SH-SY5Y (cell line): ENCODE results near the gene GAREM1.
A peak's percentile ranks its signal among the peaks of the same experiment; 100 is the strongest.

Source experiments
- GATA2 ChIP-seq: IDR thresholded peaks from 2 replicates; pipeline ENCODE4 v1.6.1; 2011; ENCODE audit warnings: mild to moderate bottlenecking, low read depth, low read length
- GATA3 ChIP-seq: IDR thresholded peaks from 2 replicates; pipeline ENCODE4 v1.6.1; 2011; ENCODE audit warnings: low read depth, mild to moderate bottlenecking, low read length, moderate library complexity

Gene GAREM1

DNA sequence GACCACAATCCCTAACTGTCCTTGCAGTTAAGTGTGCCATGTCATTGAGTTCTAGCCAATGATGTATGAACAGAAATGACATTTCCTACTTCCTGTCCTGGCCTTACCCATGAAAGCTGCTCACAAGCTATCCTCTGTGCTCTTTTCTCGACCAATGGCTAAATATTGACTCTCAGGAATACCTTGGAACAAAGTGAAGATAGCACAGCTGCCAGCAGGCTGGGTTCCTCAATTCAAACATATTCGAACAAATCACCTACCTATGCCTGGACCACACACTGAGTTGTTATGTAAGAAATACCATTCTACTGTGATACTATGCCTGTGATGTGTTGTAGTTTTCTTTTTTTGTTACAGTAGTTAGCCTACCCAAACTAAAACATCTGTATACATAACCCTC lies 65.1 kb downstream of the GAREM1 start:
- no peak for TF ChIP-seq GATA3
- no peak for TF ChIP-seq GATA2

DNA sequence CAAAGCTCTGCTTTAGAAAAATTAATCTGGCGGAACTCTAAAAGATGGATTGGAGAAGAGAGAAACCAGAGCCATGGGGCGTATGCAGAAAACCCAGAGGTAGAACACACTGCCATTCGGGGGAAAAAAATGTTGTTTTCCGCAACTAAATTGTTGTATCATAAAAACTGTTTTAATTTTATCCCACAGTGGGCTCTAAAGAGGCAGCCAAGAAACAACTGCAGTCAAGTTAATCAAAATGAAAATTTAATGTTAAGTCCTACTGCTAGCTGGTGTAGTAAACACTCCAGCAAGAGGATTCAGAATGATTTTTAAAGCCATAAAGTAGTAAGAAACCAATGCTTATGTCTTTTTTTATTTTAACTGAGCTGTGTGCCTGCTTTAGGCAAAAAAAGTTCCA lies 69.1 kb downstream of the GAREM1 start:
- TF ChIP-seq GATA3 (no peak), GATA2 (no peak)

- TF ChIP-seq GATA2 (no peak), GATA3 (no peak)
Measured at GRCh38 chr18:32393407-32393806, 77.3 kb downstream of the GAREM1 start.

- TF ChIP-seq GATA3: no peak
- no peak for TF ChIP-seq GATA2
Measured at GRCh38 chr18:32391126-32391525, 79.6 kb downstream of the GAREM1 start.

DNA sequence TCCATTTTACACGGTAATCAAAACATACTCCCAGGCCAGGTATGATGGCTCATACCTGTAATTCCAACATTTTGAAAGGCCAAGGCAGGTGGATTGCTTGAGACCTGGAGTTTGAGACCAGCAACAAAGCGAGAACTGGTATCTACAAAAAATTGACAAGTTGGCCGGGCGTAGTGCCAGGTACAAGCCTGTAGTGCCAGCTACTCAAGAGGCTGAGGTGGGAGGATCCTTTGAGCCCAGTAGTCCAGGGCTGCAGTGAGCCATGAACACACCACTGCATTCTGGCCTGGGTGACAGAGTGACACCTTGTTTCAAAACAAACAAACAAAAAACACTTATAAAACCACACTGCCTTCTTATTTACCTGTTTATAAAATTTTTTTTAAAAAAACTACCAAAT lies 80.8 kb downstream of the GAREM1 start:
- no peak for TF ChIP-seq GATA3
- no peak for TF ChIP-seq GATA2

GRCh38 chr18:32389191-32389590 lies 81.5 kb downstream of the GAREM1 start:
- no peak for TF ChIP-seq GATA2
- no peak for TF ChIP-seq GATA3

DNA sequence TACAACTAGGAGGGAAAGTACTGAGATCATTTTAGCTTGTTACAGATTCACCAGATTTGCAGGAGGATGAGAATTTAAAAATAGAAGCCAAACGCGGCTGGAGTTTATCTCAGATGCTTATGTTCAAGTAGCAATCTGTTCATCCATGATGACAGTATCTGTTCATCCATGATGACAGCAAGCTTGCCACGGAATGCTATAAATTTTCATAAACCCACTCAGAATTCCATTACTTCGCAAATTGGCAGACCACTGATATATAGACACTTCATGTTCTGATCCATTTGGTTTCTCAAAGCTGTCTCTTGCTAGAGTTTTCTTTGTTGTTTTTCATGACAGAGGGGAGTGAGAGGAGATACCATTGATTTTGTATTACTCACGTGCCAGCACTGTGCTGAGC lies 84.2 kb downstream of the GAREM1 start:
- no peak for TF ChIP-seq GATA3
- peak; percentile 65; the same call in 1 of the 2 replicates for TF ChIP-seq GATA2

GRCh38 chr18:32383050-32383819 lies 87.4 kb downstream of the GAREM1 start:
- TF ChIP-seq GATA2: no peak
- no peak for TF ChIP-seq GATA3

- no peak for TF ChIP-seq GATA2
- no peak for TF ChIP-seq GATA3
Measured at GRCh38 chr18:32381761-32382160, 88.9 kb downstream of the GAREM1 start.

DNA sequence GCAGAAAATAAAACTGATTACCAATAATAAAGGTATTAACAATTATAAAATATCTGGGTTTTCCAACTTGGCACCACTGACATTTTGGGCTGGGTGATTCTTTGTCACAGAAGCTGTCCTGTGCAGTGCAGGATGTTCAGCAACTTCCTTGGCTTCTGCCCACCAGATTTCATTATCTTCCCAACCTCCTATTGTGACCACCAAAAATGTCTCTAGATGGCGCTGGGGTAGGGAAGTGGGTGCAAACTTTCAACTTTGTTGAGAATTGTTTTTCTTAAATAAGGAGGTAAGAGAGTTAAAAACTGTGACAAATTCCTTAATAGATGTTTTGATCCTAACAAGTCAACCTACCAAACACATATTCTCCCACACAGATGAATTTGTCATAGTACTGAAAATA lies 90.1 kb downstream of the GAREM1 start:
- no peak for TF ChIP-seq GATA3
- no peak for TF ChIP-seq GATA2

DNA sequence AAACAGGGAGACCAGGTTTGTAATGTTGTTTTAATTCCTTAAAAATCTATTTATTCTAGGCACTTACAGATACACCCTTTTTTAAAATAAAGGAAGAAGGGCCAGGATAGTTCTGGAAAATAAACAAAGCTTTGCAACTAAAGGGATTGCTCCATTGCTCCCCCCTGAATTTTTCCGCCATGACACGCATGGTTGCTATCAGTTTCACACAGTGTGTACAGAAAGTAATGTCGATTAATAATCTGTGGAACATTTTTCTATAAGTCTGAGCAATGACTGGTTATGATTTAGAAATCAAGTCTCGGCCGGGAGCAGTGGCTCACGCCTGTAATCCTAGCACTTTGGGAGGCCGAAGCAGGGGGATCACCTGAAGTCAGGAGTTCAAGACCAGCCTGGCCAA lies 90.8 kb downstream of the GAREM1 start:
- TF ChIP-seq GATA2 (no peak), GATA3 (no peak)

DNA sequence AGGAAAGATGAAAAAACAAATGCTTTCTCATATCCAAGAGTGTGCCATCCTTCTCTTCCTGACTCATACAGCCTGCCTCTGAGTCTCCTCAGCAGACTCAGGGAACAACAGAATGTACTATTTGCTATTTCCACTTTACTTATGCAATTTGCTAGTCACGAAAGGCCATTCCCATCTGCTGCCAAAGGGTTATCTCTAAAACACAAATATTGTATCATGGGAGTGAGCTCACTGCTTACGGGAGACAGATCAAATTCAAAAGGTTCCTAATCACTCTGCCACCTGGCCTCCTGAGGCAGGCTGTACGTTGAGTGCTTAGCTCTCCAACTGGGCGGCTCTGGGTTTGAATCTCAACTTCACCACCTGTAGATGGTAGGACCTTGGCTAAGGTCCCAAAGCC lies 92.0 kb downstream of the GAREM1 start:
- no peak for TF ChIP-seq GATA2
- no peak for TF ChIP-seq GATA3

DNA sequence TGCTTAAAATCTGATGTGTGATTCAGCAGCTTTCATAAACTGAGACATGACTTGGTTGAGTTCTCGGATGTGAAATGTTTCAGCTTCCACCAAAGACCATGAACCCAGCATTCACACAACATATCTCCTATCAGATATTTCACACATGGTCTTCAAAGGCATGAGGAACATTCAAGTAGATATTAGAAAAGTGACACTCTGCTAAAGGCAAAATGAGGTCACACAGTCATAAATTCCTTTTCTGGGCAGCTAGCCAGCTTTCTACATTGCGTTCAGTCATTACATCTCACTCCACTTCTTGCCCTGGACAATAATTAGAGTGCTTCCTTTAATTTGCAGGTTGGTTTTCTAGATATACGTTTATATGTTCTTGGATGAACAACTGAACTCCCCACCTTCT lies 96.7 kb downstream of the GAREM1 start:
- no peak for TF ChIP-seq GATA2
- TF ChIP-seq GATA3: no peak

- TF ChIP-seq GATA3 (no peak), GATA2 (no peak)
Measured at GRCh38 chr18:32373505-32373904, 97.2 kb downstream of the GAREM1 start.

DNA sequence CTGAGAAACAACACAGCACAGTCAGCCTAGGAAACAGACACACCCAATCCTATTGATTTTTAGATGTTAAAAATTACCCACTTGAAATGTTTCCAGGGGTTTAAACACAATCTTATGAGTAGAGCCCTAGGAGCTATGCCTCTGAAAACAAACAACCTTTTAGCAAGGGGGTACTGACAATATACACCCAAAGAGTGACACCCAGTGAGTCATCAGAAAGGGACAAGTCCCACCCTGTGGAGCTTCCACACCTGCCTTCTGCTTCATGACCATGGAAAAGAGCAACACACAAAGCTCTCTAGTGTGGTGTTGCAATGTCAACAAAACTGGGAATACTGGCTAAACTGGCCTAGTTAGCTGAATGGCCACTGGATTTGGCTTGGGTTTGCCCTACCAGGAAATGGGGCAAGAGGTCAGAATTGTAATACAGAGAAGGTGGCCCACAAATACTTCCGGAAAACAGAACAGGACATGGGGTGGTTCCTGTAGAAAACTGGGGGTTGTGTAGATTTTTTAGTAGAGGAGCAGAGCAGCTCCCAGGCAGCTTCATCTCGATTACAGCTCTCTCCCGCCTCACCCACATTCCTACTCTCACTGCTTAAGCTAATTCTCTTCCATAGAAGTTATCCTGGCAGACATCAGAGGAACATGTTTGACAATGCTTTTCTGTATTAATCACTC lies 98.2 kb downstream of the GAREM1 start:
- TF ChIP-seq GATA2: no peak
- no peak for TF ChIP-seq GATA3
